Measurements from ENCODE around the gene CHRNA7.

The CHRNA7 gene

GRCh38 chr15:32105258-32106241, 75.2 kb downstream of the CHRNA7 start:
- TF ChIP-seq CTCF (IDR thresholded peaks at IDR 0.05; ENCODE audit: low read length), result no peak
- no peak for TF ChIP-seq EZH2 (IDR thresholded peaks at IDR 0.05; ENCODE audit: borderline replicate concordance, low read length)
- Histone ChIP-seq H3K36me3 (ENCODE audit: insufficient read depth, low read length) (no peaks in the 10 kb centered on the region), H3F3A (ENCODE audit: insufficient read depth, low read length) (no peaks in the 10 kb centered on the region), H3K9me2 (ENCODE audit: low read depth, low read length) (no peaks in the 10 kb centered on the region), H3K27me3 (ENCODE audit: insufficient read depth, low read length) (no peaks in the 10 kb centered on the region), H3K4me2 (ENCODE audit: low read length) (no peak overlapping the region; the same call in 1 of the 2 replicates), H3K9me3 (ENCODE audit: low read length) (no peaks in the 10 kb centered on the region), H2AFZ (ENCODE audit: low read length) (no peak overlapping the region), H3K4me3 (ENCODE audit: low read depth, low read length, poor library complexity, severe bottlenecking) (no peak overlapping the region), H4K20me1 (ENCODE audit: insufficient read depth, low read length) (no peaks in the 10 kb centered on the region), H3K27ac (ENCODE audit: low read depth, low read length, poor library complexity, severe bottlenecking) (no peak overlapping the region), H3K9ac (ENCODE audit: low read length) (no peak overlapping the region), H3K79me2 (ENCODE audit: insufficient read depth, low read length) (no peaks in the 10 kb centered on the region), H3K4me1 (ENCODE audit: insufficient read depth, low read length, severe bottlenecking) (peaks cover 25% of the 10 kb centered on the region)

GRCh38 chr15:32106401-32107381, 76.4 kb downstream of the CHRNA7 start:
- no peak overlapping the region for H3K9ac ChIP-seq (ENCODE audit: low read length)
- H2AFZ ChIP-seq (ENCODE audit: low read length), result no peak overlapping the region
- H3K36me3 ChIP-seq (ENCODE audit: insufficient read depth, low read length), result no peaks in the 10 kb centered on the region
- peaks cover 25% of the 10 kb centered on the region for H3K4me1 ChIP-seq (ENCODE audit: insufficient read depth, low read length, severe bottlenecking)
- H3K4me2 ChIP-seq (ENCODE audit: low read length), result no peak overlapping the region; the same call in 1 of the 2 replicates
- TF ChIP-seq EZH2 (IDR thresholded peaks at IDR 0.05; ENCODE audit: borderline replicate concordance, low read length), result no peak
- no peak for TF ChIP-seq CTCF (IDR thresholded peaks at IDR 0.05; ENCODE audit: low read length)
- H3K4me3 ChIP-seq (ENCODE audit: low read depth, low read length, poor library complexity, severe bottlenecking), result no peak overlapping the region
- H4K20me1 ChIP-seq (ENCODE audit: insufficient read depth, low read length), result no peaks in the 10 kb centered on the region
- no peak overlapping the region for H3K27ac ChIP-seq (ENCODE audit: low read depth, low read length, poor library complexity, severe bottlenecking)
- H3K9me3 ChIP-seq (ENCODE audit: low read length), result no peaks in the 10 kb centered on the region
- H3F3A ChIP-seq (ENCODE audit: insufficient read depth, low read length), result no peaks in the 10 kb centered on the region
- no peaks in the 10 kb centered on the region for H3K9me2 ChIP-seq (ENCODE audit: low read depth, low read length)
- H3K27me3 ChIP-seq (ENCODE audit: insufficient read depth, low read length), result no peaks in the 10 kb centered on the region
- H3K79me2 ChIP-seq (ENCODE audit: insufficient read depth, low read length), result no peaks in the 10 kb centered on the region

- H3K27ac ChIP-seq (ENCODE audit: low read depth, low read length, poor library complexity, severe bottlenecking), result no peak overlapping the region
These were observed 77.3 kb downstream of the CHRNA7 start for GRCh38 chr15:32107477-32108080.

More at GRCh38 chr15:32107477-32108080, 77.3 kb downstream of the CHRNA7 start:
- Histone ChIP-seq H3F3A (ENCODE audit: insufficient read depth, low read length) (no peaks in the 10 kb centered on the region), H3K9ac (ENCODE audit: low read length) (no peak overlapping the region), H3K9me2 (ENCODE audit: low read depth, low read length) (no peaks in the 10 kb centered on the region), H3K36me3 (ENCODE audit: insufficient read depth, low read length) (no peaks in the 10 kb centered on the region), H3K4me2 (ENCODE audit: low read length) (no peak overlapping the region), H2AFZ (ENCODE audit: low read length) (no peak overlapping the region), H4K20me1 (ENCODE audit: insufficient read depth, low read length) (no peaks in the 10 kb centered on the region), H3K9me3 (ENCODE audit: low read length) (no peaks in the 10 kb centered on the region), H3K4me3 (ENCODE audit: low read depth, low read length, poor library complexity, severe bottlenecking) (no peak overlapping the region), H3K4me1 (ENCODE audit: insufficient read depth, low read length, severe bottlenecking) (peaks cover 25% of the 10 kb centered on the region), H3K27me3 (ENCODE audit: insufficient read depth, low read length) (no peaks in the 10 kb centered on the region), H3K79me2 (ENCODE audit: insufficient read depth, low read length) (no peaks in the 10 kb centered on the region)
- no peak for TF ChIP-seq EZH2 (IDR thresholded peaks at IDR 0.05; ENCODE audit: borderline replicate concordance, low read length)
- no peak for TF ChIP-seq CTCF (IDR thresholded peaks at IDR 0.05; ENCODE audit: low read length)

Data from OCI-LY1 (cell line).